Measurements from ENCODE around the gene MAGEC3. TPM values are rescaled to one million over a fixed set of nuclear protein-coding genes. Genes with fewer than 3 reads are reported as not detected.

MAGEC3 gene
- total RNA-seq, 1 experiment from 2014 or later: not detected

DNA sequence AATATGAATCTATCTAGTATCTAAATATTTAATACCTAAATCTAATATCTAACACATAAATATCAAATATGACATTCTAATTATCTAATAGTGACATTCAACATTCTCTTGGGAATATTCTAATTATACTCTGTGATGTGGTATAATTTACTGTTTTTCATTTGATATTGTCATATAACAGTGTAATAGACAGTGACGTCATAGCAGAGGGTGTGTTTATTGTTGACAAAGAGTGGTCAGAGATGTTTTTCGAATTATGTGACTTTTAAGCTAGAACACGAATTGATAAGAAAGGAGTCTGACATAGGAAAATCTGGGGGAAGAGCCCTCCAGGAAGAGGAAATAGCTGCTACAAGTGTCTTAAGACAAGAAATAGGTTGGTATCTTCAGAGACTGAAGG lies 5.9 kb upstream of the MAGEC3 start:
- Histone ChIP-seq H2AFZ (ENCODE audit: low read length) (no peak overlapping the region), H3K4me1 (ENCODE audit: insufficient read depth, low read length) (no peaks in the 10 kb centered on the region), H4K91ac (ENCODE audit: insufficient read length, low read depth, low read length) (no peak overlapping the region), H4K8ac (replicated peaks; ENCODE audit: insufficient read length, low read depth, low read length) (no peak overlapping the region), H3K27me3 (ENCODE audit: insufficient read depth, low read length) (no peaks in the 10 kb centered on the region), H3K79me2 (ENCODE audit: insufficient read depth, low read length) (no peaks in the 10 kb centered on the region), H3K9me3 (ENCODE audit: control insufficient read depth, low read depth, low read length) (peaks cover 36% of the 10 kb centered on the region), H3K14ac (ENCODE audit: insufficient read depth, low read length) (no peak overlapping the region), H4K20me1 (ENCODE audit: control insufficient read depth, insufficient read depth, insufficient read length) (no peaks in the 10 kb centered on the region), H2BK20ac (ENCODE audit: low read depth, low read length, poor library complexity, severe bottlenecking) (no peak overlapping the region), H3K27ac (ENCODE audit: insufficient read length, low read depth, low read length) (no peak overlapping the region), H3K56ac (ENCODE audit: insufficient read length, low read depth, low read length) (no peak overlapping the region), H3K18ac (ENCODE audit: insufficient read length, low read depth, low read length) (no peak overlapping the region), H3K23ac (ENCODE audit: insufficient read length, low read depth, low read length) (no peak overlapping the region), H3T11ph (ENCODE audit: low read length) (no peak overlapping the region), H3K4ac (ENCODE audit: low read depth, low read length) (no peak overlapping the region), H2BK15ac (ENCODE audit: low read depth, low read length) (no peak overlapping the region), H2AK5ac (ENCODE audit: insufficient read length, low read length) (no peak overlapping the region), H3K4me2 (ENCODE audit: insufficient read depth, insufficient read length, low read length) (no peak overlapping the region), H2BK120ac (ENCODE audit: low read depth, low read length, poor library complexity, severe bottlenecking) (no peak overlapping the region), H2BK12ac (ENCODE audit: insufficient read length, low read depth, low read length) (no peak overlapping the region), H3K9ac (ENCODE audit: extremely low read depth, insufficient read length, low read length) (no peak overlapping the region), H3K79me1 (ENCODE audit: insufficient read depth, low read depth, low read length, poor library complexity, severe bottlenecking) (no peaks in the 10 kb centered on the region), H2BK5ac (ENCODE audit: insufficient read length, low read length) (no peak overlapping the region), H4K5ac (ENCODE audit: insufficient read length, low read depth, low read length) (no peak overlapping the region), H3K23me2 (ENCODE audit: insufficient read length, low read depth, low read length, poor library complexity, severe bottlenecking) (no peaks in the 10 kb centered on the region)
- H3K36me3 Mint-ChIP-seq (ENCODE audit: insufficient read depth in 1 of 3, low read depth in 3 of 3): no peaks in the 10 kb centered on the region; a peak in 1 of 7 replicates
- no peak overlapping the region for H3K27ac Mint-ChIP-seq
- H3K9me3 Mint-ChIP-seq: peaks cover 61 to 66% of the 10 kb centered on the region in 2 experiments
- WGBS (ENCODE audit: extremely low coverage, insufficient read length, low lambda C conversion rate): no CpG with 5 or more reads among the region's 3 CpGs
- H3K4me3 Mint-ChIP-seq: no peak overlapping the region
- no peaks in the 10 kb centered on the region; the same call in 1 of the 2 replicates for H3K27me3 Mint-ChIP-seq (ENCODE audit: low read depth)
- DNase-seq: no peak
- no peaks in the 10 kb centered on the region for H3K4me1 Mint-ChIP-seq
- no peak for TF ChIP-seq CTCF (conservative IDR thresholded peaks at IDR 0.05)

Measured in H9 (cell line).